Common myeloid progenitor, CD34-positive (primary cell): ENCODE results near the gene VPS18.
A peak's percentile ranks its signal among the peaks of the same experiment; 100 is the strongest.

ENCODE experiments used
- CTCF ChIA-PET: fragments of 350-600 bp; sonication (Branson Sonifier 250); formaldehyde crosslinking; loops from one replicate; lab custom pipeline; 2021; ENCODE audit warnings: antibody characterized with exemption; lab: Charles Lee
- POLR2A ChIA-PET: fragments of 350-600 bp; sonication (Branson Sonifier 250); formaldehyde crosslinking; loops from one replicate; lab custom pipeline; 2021; ENCODE audit warnings: antibody characterized with exemption; lab: Charles Lee
- DNase-seq, 3 donors: peaks; one replicate each; pipeline versions ENCODE4 v3.0.0 to v3.0.0-alpha.2; 2013
- H3K27ac ChIP-seq, 2 experiments: 1 replicate in 1 of 2; 2 replicates in 1 of 2; pipeline ENCODE4 v1.7.0; 2013; ENCODE audit warnings: inconsistent platforms in 2 of 2, low read length in 2 of 2, mild to moderate bottlenecking in 2 of 2, low read depth in 1 of 2, moderate library complexity in 1 of 2; ENCODE audit not compliant: severe bottlenecking in 2 of 2, insufficient read depth in 1 of 2, poor library complexity in 1 of 2
- H3K27me3 ChIP-seq, 5 experiments: replicated peaks in 2 of 5; 1 replicate in 3 of 5; 2 replicates in 2 of 5; pipeline versions ENCODE4 v1.6.1 to v1.7.0; 2013; ENCODE audit warnings: low read length in 4 of 5, mild to moderate bottlenecking in 2 of 5, moderate library complexity in 2 of 5, inconsistent platforms in 1 of 5; ENCODE audit not compliant: insufficient read depth in 5 of 5, control insufficient read depth in 4 of 5
- H3K36me3 ChIP-seq, 4 experiments: 1 replicate in 2 of 4; 2 replicates in 2 of 4; pipeline versions ENCODE4 v1.6.1 to v1.7.0; 2013; ENCODE audit warnings: low read length in 3 of 4, control low read depth in 1 of 4, mild to moderate bottlenecking in 1 of 4; ENCODE audit not compliant: control insufficient read depth in 4 of 4, insufficient read depth in 4 of 4
- H3K4me1 ChIP-seq, 4 experiments: 1 replicate in 3 of 4; 2 replicates in 1 of 4; pipeline versions ENCODE4 v1.6.1 to v1.7.1; 2013; ENCODE audit warnings: low read length in 3 of 4, mild to moderate bottlenecking in 3 of 4, control low read depth in 1 of 4, inconsistent platforms in 1 of 4, moderate library complexity in 1 of 4; ENCODE audit not compliant: control insufficient read depth in 4 of 4, insufficient read depth in 4 of 4; ENCODE audit errors: control extremely low read depth in 1 of 4
- H3K4me3 ChIP-seq, 7 experiments: 1 replicate in 4 of 7; 2 replicates in 3 of 7; pipeline versions ENCODE4 v1.5.1 to v1.7.0; 2013; ENCODE audit warnings: mild to moderate bottlenecking in 7 of 7, low read length in 6 of 7, moderate library complexity in 6 of 7, inconsistent platforms in 2 of 7, low read depth in 2 of 7, control low read depth in 1 of 7; ENCODE audit not compliant: insufficient read depth in 4 of 7, control insufficient read depth in 1 of 7; ENCODE audit errors: extremely low read depth in 1 of 7
- H3K9me3 ChIP-seq, 5 experiments: 1 replicate in 4 of 5; 2 replicates in 1 of 5; pipeline versions ENCODE4 v1.6.1 to v1.7.1; 2013; ENCODE audit warnings: low read length in 4 of 5, mild to moderate bottlenecking in 2 of 5, inconsistent platforms in 1 of 5, low read depth in 1 of 5, moderate library complexity in 1 of 5; ENCODE audit not compliant: control insufficient read depth in 4 of 5, insufficient read depth in 2 of 5; ENCODE audit errors: control extremely low read depth in 1 of 5
- WGBS: methylation state at CpG from one replicate; pipeline ENCODE4 v1.1.5; 2013; ENCODE audit not compliant: insufficient coverage; 5-methylcytosine and 5-hydroxymethylcytosine counted together

Gene VPS18

GRCh38 chr15:40875991-40876730 is 18.1 kb upstream of the VPS18 start:
- no peaks in the 10 kb centered on the region for H3K9me3 ChIP-seq
- no peak for DNase-seq
- H3K27me3 ChIP-seq = peaks cover 0 to 3% (median 0%) of the 10 kb centered on the region in 5 experiments
- H3K4me1 ChIP-seq = peaks cover 0 to 18% (median 13%) of the 10 kb centered on the region in 4 experiments
- no peaks in the 10 kb centered on the region for H3K36me3 ChIP-seq
- H3K4me3 ChIP-seq = no peak overlapping the region
- ChIA-PET POLR2A (no interaction called here), CTCF (interaction anchor here (1.0 to 2.5 kb wide), 3 partner anchors 10 to 22 kb away, joined by 3 to 7 read pairs (median 7); no protein-coding TSS in a partner anchor)
- H3K27ac ChIP-seq = no peak overlapping the region
- 96% methylated on average over 6 of the region's 6 CpGs for WGBS

- H3K9me3 ChIP-seq = no peaks in the 10 kb centered on the region
- H3K27me3 ChIP-seq = no peaks in the 10 kb centered on the region
- H3K27ac ChIP-seq = no peak overlapping the region
- POLR2A ChIA-PET = no interaction called here
- no peaks in the 10 kb centered on the region for H3K36me3 ChIP-seq
- no peak overlapping the region for H3K4me3 ChIP-seq
- CTCF ChIA-PET = interaction anchor here (2.4 to 2.5 kb wide), 2 partner anchors 8 to 14 kb away, joined by 7 read pairs; no protein-coding TSS in a partner anchor
- no peak for DNase-seq
- 100% methylated on average over 1 of the region's 2 CpGs for WGBS
- peaks cover 0 to 18% (median 13%) of the 10 kb centered on the region in 4 experiments for H3K4me1 ChIP-seq
Measured at GRCh38 chr15:40877694-40878093, 16.6 kb upstream of the VPS18 start.

GRCh38 chr15:40878785-40879184 is 15.5 kb upstream of the VPS18 start:
- no CpG with 5 or more reads among the region's 1 CpG for WGBS
- no peaks in the 10 kb centered on the region for H3K9me3 ChIP-seq
- ChIA-PET CTCF (interaction anchor here (0.8 to 1.8 kb wide), 3 partner anchors 13 to 40 kb away, joined by 3 to 5 read pairs (median 4); no protein-coding TSS in a partner anchor), POLR2A (interaction anchor here (0.6 kb wide), 2 partner anchors 21 to 314 kb away, joined by 3 to 4 read pairs; partner anchors contain the start of gene CCDC32)
- no peaks in the 10 kb centered on the region for H3K36me3 ChIP-seq
- no peak overlapping the region for H3K27ac ChIP-seq
- H3K4me1 ChIP-seq = peaks cover 0 to 13% (median 7%) of the 10 kb centered on the region in 4 experiments
- no peaks in the 10 kb centered on the region for H3K27me3 ChIP-seq
- DNase-seq = peak in 2 of 3 donors; percentile 74 to 75
- H3K4me3 ChIP-seq = no peak overlapping the region

- H3K27me3 ChIP-seq = no peaks in the 10 kb centered on the region
- CTCF ChIA-PET = interaction anchor here (1.4 to 3.2 kb wide), 3 partner anchors 11 to 26 kb away, joined by 4 to 32 read pairs (median 5); no protein-coding TSS in a partner anchor
- no peaks in the 10 kb centered on the region for H3K36me3 ChIP-seq
- peaks cover 0 to 11% (median under 1%) of the 10 kb centered on the region in 4 experiments for H3K4me1 ChIP-seq
- DNase-seq = no peak
- no peak overlapping the region for H3K4me3 ChIP-seq
- no peaks in the 10 kb centered on the region for H3K9me3 ChIP-seq
- POLR2A ChIA-PET = no interaction called here
- WGBS = 86% methylated on average over 4 of the region's 6 CpGs
- no peak overlapping the region for H3K27ac ChIP-seq
Measured at GRCh38 chr15:40879609-40880008, 14.6 kb upstream of the VPS18 start.

GRCh38 chr15:40881351-40881750 is 12.9 kb upstream of the VPS18 start:
- CTCF ChIA-PET = interaction anchor here (0.9 to 5.5 kb wide), 5 partner anchors 8 to 37 kb away, joined by 3 to 32 read pairs (median 4); partner anchors contain the start of genes RHOV and VPS18

GRCh38 chr15:40886586-40886985 is 7.7 kb upstream of the VPS18 start:
- ChIA-PET CTCF (interaction anchor here (0.9 to 5.5 kb wide), 4 partner anchors 10 to 105 kb away, joined by 3 to 30 read pairs (median 5); partner anchors contain the start of gene RHOV), POLR2A (no interaction called here)
- WGBS = no CpG with 5 or more reads among the region's 1 CpG

More at GRCh38 chr15:40881351-40881750, 12.9 kb upstream of the VPS18 start:
- POLR2A ChIA-PET = no interaction called here
- no peaks in the 10 kb centered on the region for H3K36me3 ChIP-seq
- no peaks in the 10 kb centered on the region for H3K27me3 ChIP-seq
- no peaks in the 10 kb centered on the region for H3K9me3 ChIP-seq
- no peak overlapping the region for H3K27ac ChIP-seq
- WGBS = 98% methylated on average over 6 of the region's 6 CpGs
- peaks cover 0 to 6% (median 0%) of the 10 kb centered on the region in 4 experiments for H3K4me1 ChIP-seq
- no peak overlapping the region for H3K4me3 ChIP-seq
- DNase-seq = no peak

GRCh38 chr15:40889112-40889511 is 5.1 kb upstream of the VPS18 start:
- H3K4me1 ChIP-seq = peaks cover 0 to 20% (median 11%) of the 10 kb centered on the region in 4 experiments
- ChIA-PET CTCF (interaction anchor here (0.6 to 4.3 kb wide), 4 partner anchors 8 to 104 kb away, joined by 3 to 32 read pairs (median 3); no protein-coding TSS in a partner anchor), POLR2A (no interaction called here)
- H3K9me3 ChIP-seq = no peaks in the 10 kb centered on the region
- no peak overlapping the region for H3K4me3 ChIP-seq
- H3K36me3 ChIP-seq = no peaks in the 10 kb centered on the region
- DNase-seq = no peak
- no peak overlapping the region for H3K27ac ChIP-seq
- H3K27me3 ChIP-seq = peaks cover 0 to 2% (median 0%) of the 10 kb centered on the region in 5 experiments

More at GRCh38 chr15:40886586-40886985, 7.7 kb upstream of the VPS18 start:
- Histone ChIP-seq H3K27ac (no peak overlapping the region), H3K4me1 (peaks cover 0 to 6% (median under 1%) of the 10 kb centered on the region in 4 experiments), H3K36me3 (no peaks in the 10 kb centered on the region), H3K4me3 (no peak overlapping the region), H3K27me3 (no peaks in the 10 kb centered on the region), H3K9me3 (no peaks in the 10 kb centered on the region)
- DNase-seq = no peak
